Upper lobe of left lung (tissue), 4 donors: ENCODE data around the gene BLVRB.

Experiments used
- POLR2A ChIP-seq, 4 donors: fragments of 450-650 bp; IDR thresholded peaks; one replicate each; pipeline ENCODE4 v1.5.1; 2016 to 2017; ENCODE audit warnings: antibody characterized with exemption in 4 of 4, mild to moderate bottlenecking in 2 of 4
- POLR2AphosphoS5 ChIP-seq, 2 donors: sonication (generic); formaldehyde crosslinking; IDR thresholded peaks; one replicate each; pipeline ENCODE4 v1.5.1; 2017; ENCODE audit warnings: antibody characterized with exemption in 2 of 2
- TF ChIP-seq, protein P1 (sequence below), 6 experiments: fragments of 450-650 bp in 4 of 6; fragments of 200-600 bp in 2 of 6; sonication (generic) in 2 of 6; IDR thresholded peaks; one replicate each; pipeline ENCODE4 v1.5.1; 2016 to 2019; ENCODE audit warnings: antibody characterized with exemption in 6 of 6

DNA sequence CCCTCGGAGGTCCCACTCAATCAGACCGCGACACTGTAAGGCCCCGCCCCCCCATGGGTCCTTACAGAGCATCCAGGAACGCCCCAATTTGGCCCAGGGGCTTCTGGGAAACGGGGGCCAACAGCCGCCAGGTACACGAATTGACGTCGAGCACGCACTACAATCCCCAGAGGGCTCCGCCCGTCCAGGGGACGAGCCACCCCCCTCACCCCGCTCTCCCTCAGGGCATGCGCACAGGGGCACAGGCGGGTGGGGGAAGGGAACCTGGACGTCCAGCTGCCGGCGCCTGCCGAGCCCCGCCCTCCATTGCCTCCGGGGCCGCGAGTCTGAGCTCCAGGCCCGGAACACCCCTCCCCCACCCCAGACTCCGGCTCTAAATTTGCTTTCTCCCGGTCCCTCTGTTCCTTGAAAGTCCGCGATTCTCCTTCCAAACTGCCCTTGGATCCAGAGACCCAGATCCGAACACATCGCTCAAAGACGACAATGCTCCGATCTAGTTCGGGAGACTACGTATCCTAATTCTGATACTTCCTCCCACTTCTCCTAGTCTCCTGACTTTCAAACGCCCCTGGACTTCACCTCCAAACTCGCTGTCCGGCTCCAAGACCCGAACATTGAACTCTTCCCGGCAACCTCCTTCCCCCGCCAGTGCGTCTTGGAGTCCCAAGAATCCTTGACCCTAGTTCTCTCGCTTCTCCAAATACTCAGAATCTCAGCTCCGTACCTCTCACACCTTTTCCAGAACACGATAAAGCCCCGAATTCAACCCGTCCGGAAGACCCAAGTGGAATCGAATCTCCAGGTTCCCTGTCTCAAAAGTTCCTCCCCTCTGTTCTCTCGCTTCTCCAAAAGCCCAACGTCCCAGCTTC is 22.2 kb downstream of the BLVRB start:
- TF ChIP-seq, protein P1, sequence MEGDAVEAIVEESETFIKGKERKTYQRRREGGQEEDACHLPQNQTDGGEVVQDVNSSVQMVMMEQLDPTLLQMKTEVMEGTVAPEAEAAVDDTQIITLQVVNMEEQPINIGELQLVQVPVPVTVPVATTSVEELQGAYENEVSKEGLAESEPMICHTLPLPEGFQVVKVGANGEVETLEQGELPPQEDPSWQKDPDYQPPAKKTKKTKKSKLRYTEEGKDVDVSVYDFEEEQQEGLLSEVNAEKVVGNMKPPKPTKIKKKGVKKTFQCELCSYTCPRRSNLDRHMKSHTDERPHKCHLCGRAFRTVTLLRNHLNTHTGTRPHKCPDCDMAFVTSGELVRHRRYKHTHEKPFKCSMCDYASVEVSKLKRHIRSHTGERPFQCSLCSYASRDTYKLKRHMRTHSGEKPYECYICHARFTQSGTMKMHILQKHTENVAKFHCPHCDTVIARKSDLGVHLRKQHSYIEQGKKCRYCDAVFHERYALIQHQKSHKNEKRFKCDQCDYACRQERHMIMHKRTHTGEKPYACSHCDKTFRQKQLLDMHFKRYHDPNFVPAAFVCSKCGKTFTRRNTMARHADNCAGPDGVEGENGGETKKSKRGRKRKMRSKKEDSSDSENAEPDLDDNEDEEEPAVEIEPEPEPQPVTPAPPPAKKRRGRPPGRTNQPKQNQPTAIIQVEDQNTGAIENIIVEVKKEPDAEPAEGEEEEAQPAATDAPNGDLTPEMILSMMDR (IDR thresholded peaks at IDR 0.05): peak in 1 of 6 experiments; percentile 34
- TF ChIP-seq POLR2A (IDR thresholded peaks at IDR 0.05): peak in 3 of 4 donors; percentile 38 to 77 (median 77)
- TF ChIP-seq POLR2AphosphoS5 (IDR thresholded peaks at IDR 0.05): peak; percentile 86 to 95
